ENCODE measurements around the gene CCDC30. TPM values are rescaled to one million over a fixed set of nuclear protein-coding genes. Genes with fewer than 3 reads are reported as not detected.
"Not testable (repeated sequence)": the region's sequence is repeated elsewhere in the genome, so short reads cannot be mapped to it uniquely, and the experiment has no call there.

CCDC30 gene
- total RNA-seq, 1 donor from 2014 or later: 2.0 TPM

DNA sequence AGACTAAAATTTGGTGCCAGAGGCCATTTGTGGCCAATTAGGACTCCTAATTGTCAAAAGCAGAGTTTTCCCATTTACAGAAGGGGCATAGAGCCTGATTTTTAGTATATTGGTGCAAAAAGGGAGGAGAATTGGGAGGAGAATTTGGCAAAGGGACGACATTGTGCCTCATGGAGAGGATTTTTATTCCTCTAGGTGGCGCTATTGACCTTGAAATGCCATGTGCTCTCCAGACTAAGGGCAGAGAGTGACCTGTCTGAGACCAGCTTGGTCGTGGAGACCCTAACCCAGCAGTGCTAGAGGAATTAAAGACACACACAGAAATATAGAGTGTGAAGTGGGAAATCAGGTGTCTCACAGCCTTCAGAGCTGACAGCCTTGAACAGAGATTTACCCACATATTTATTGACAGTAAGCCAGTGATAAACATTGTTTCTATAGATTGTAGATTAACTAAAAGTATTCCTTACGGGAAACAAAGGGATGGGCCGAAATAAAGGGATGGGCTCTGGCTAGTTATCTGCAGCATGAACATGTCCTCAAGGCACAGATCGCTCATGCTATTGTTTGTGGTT, 48.6 kb downstream of the CCDC30 start:
- peaks cover 27% of the 10 kb centered on the region for H3K9me3 Mint-ChIP-seq

GRCh38 chr1:42518908-42519307, 55.8 kb downstream of the CCDC30 start:
- TF ChIP-seq EZH2phosphoT487 (IDR thresholded peaks at IDR 0.05): no peak
- TF ChIP-seq EZH2 (IDR thresholded peaks at IDR 0.05): no peak
- no peak for TF ChIP-seq CTCF (IDR thresholded peaks at IDR 0.05)
- Histone ChIP-seq H3F3A (ENCODE audit: low read depth) (no peaks in the 10 kb centered on the region), H4K20me1 (ENCODE audit: low read depth) (no peaks in the 10 kb centered on the region), H3K4me2 (no peak overlapping the region), H3K27ac (no peak overlapping the region), H3K36me3 (no peaks in the 10 kb centered on the region), H3K27me3 (no peaks in the 10 kb centered on the region), H3K9me3 (ENCODE audit: low read depth) (peaks cover 21% of the 10 kb centered on the region), H3K4me3 (no peak overlapping the region), H3K4me1 (no peaks in the 10 kb centered on the region), H2AFZ (replicated peaks) (no peak overlapping the region), H3K9ac (no peak overlapping the region), H3K79me2 (ENCODE audit: low read depth) (no peaks in the 10 kb centered on the region)
- H3K4me3 Mint-ChIP-seq: no peak overlapping the region
- DNase-seq (ENCODE audit: low spot score): no peak
- H3K27me3 Mint-ChIP-seq (ENCODE audit: insufficient read depth, low read depth): peaks cover 3% of the 10 kb centered on the region
- H3K4me1 Mint-ChIP-seq: no peaks in the 10 kb centered on the region
- no peak overlapping the region for H3K27ac Mint-ChIP-seq
- peaks cover 26% of the 10 kb centered on the region for H3K36me3 Mint-ChIP-seq
- peaks cover 35% of the 10 kb centered on the region for H3K9me3 Mint-ChIP-seq

More for the DNA sequence above, 48.6 kb downstream of the CCDC30 start:
- H3K36me3 Mint-ChIP-seq: peaks cover 41% of the 10 kb centered on the region
- H3K36me3 ChIP-seq; H3K27ac ChIP-seq; H3F3A ChIP-seq (ENCODE audit: low read depth); H3K4me3 Mint-ChIP-seq; H3K4me3 ChIP-seq; H3K79me2 ChIP-seq (ENCODE audit: low read depth); H3K4me1 Mint-ChIP-seq; H3K27ac Mint-ChIP-seq; H2AFZ ChIP-seq (replicated peaks); H3K4me1 ChIP-seq; H4K20me1 ChIP-seq (ENCODE audit: low read depth); H3K9ac ChIP-seq; H3K27me3 ChIP-seq; H3K4me2 ChIP-seq; H3K27me3 Mint-ChIP-seq (ENCODE audit: insufficient read depth, low read depth): not testable (repeated sequence)
- DNase-seq (ENCODE audit: low spot score): peak; percentile 48
- peak; percentile 52 for TF ChIP-seq CTCF (IDR thresholded peaks at IDR 0.05)
- peaks cover 16% of the 10 kb centered on the region for H3K9me3 ChIP-seq (ENCODE audit: low read depth)

DNA sequence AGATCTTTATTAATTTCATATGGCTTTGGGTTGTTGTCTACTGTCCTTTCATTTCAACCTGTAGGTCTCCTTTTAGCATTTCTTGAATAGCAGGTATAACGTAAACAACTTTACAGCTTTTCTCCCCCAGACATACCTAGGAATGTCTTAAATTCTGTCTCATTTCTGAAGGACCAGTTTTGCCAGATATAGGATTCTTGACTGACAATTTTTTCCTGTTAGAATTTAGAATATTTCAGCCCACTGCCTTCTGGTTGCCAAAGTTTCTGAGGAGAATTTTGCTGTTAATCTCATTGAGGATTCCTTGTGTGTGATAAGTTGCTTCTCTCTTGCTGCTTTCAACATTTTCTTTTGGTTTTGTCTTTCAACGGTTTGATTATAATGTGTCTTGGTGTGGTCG, 60.1 kb downstream of the CCDC30 start:
- no peaks in the 10 kb centered on the region for H3K36me3 ChIP-seq
- no peaks in the 10 kb centered on the region for H3F3A ChIP-seq (ENCODE audit: low read depth)
- H3K9me3 ChIP-seq (ENCODE audit: low read depth): peaks cover 15% of the 10 kb centered on the region
- H3K4me2 ChIP-seq: no peak overlapping the region
- H3K4me3 Mint-ChIP-seq: no peak overlapping the region
- peaks cover 5% of the 10 kb centered on the region for H3K4me1 ChIP-seq
- H4K20me1 ChIP-seq (ENCODE audit: low read depth): no peaks in the 10 kb centered on the region
- TF ChIP-seq EZH2 (IDR thresholded peaks at IDR 0.05): no peak
- TF ChIP-seq CTCF (IDR thresholded peaks at IDR 0.05): no peak
- TF ChIP-seq EZH2phosphoT487 (IDR thresholded peaks at IDR 0.05): no peak
- no peak overlapping the region for H2AFZ ChIP-seq (replicated peaks)
- H3K4me3 ChIP-seq: no peak overlapping the region
- no peak overlapping the region for H3K9ac ChIP-seq
- peaks cover 40% of the 10 kb centered on the region for H3K9me3 Mint-ChIP-seq
- H3K27ac ChIP-seq: no peak overlapping the region
- H3K79me2 ChIP-seq (ENCODE audit: low read depth): no peaks in the 10 kb centered on the region
- no peaks in the 10 kb centered on the region for H3K27me3 ChIP-seq
- no peak overlapping the region for H3K27ac Mint-ChIP-seq
- no peaks in the 10 kb centered on the region for H3K4me1 Mint-ChIP-seq
- H3K27me3 Mint-ChIP-seq (ENCODE audit: insufficient read depth, low read depth): peaks cover 7% of the 10 kb centered on the region
- DNase-seq (ENCODE audit: low spot score): no peak
- H3K36me3 Mint-ChIP-seq: peaks cover 16% of the 10 kb centered on the region

Measured in neural progenitor cell (in vitro differentiated cells).